Stimulated activated naive CD4-positive, alpha-beta T cell (primary cell): Measurements from ENCODE around the gene ACADL.

Experiments
- DNase-seq, 6 experiments: peaks; one replicate each; lab custom pipeline; 2025; lab: John Stamatoyannopoulos, UW

ACADL gene

GRCh38 chr2:210170446-210171303 is 54.6 kb downstream of the ACADL start:
- DNase-seq, result peak; percentile 93 to 96 (median 96)

- DNase-seq, result no peak
These were observed 55.1 kb downstream of the ACADL start for GRCh38 chr2:210170196-210170445.

GRCh38 chr2:210169516-210170195 is 55.6 kb downstream of the ACADL start:
- DNase-seq, result peak in 1 of 6 experiments; percentile 30

GRCh38 chr2:210167227-210167626 is 58.0 kb downstream of the ACADL start:
- DNase-seq, result no peak

- DNase-seq, result no peak
These were observed 62.7 kb downstream of the ACADL start for GRCh38 chr2:210162466-210163124.

GRCh38 chr2:210159059-210159458 is 66.2 kb downstream of the ACADL start:
- DNase-seq, result no peak

- no peak for DNase-seq
These were observed 67.0 kb downstream of the ACADL start for GRCh38 chr2:210158236-210158635.

- no peak for DNase-seq
These were observed 67.7 kb downstream of the ACADL start for GRCh38 chr2:210157526-210157925.

GRCh38 chr2:210147614-210148013 is 77.6 kb downstream of the ACADL start:
- DNase-seq, result no peak
